Progenitor cell of endocrine pancreas (in vitro differentiated cells): ENCODE results near the gene PFDN1. TPM values are rescaled to one million over a fixed set of nuclear protein-coding genes. Genes with fewer than 3 reads are reported as not detected.

Experiments used
- DNase-seq: peaks from one replicate; pipeline ENCODE4 v3.0.0; 2021; ENCODE audit warnings: low spot score; ENCODE audit not compliant: unreplicated experiment
- H3K27ac Mint-ChIP-seq: 2 replicates; pipeline ENCODE4 v1.8.0; 2021; ENCODE audit warnings: mild to moderate bottlenecking, moderate library complexity, mixed read lengths
- H3K27me3 Mint-ChIP-seq: 2 replicates; pipeline ENCODE4 v1.8.0; 2021; ENCODE audit warnings: mixed read lengths
- H3K36me3 Mint-ChIP-seq: 2 replicates; pipeline ENCODE4 v1.8.0; 2022; ENCODE audit warnings: mixed read lengths; ENCODE audit not compliant: insufficient read depth
- H3K4me1 Mint-ChIP-seq: 2 replicates; pipeline ENCODE4 v1.8.0; 2021; ENCODE audit warnings: low read depth, mixed read lengths
- H3K4me3 Mint-ChIP-seq: 2 replicates; pipeline ENCODE4 v1.8.0; 2021; ENCODE audit warnings: low read depth, mild to moderate bottlenecking, moderate library complexity, mixed read lengths
- H3K9me3 Mint-ChIP-seq: 2 replicates; pipeline ENCODE4 v1.8.0; 2021; ENCODE audit warnings: low read depth, mixed read lengths
- total RNA-seq: library from RNA; stranded (reverse); gene quantifications from 2 replicates; pipeline ENCODE4 v1.2.1, GENCODE V29; 2021
- TF ChIP-seq, protein P1 (sequence below): fragments of 200-600 bp; sonication (generic); IDR thresholded peaks from one replicate; pipeline ENCODE4 v1.5.0; 2021; ENCODE audit warnings: antibody characterized with exemption, mild to moderate bottlenecking; ENCODE audit not compliant: unreplicated experiment

The PFDN1 gene
- total RNA-seq, 1 donor from 2014 or later = 65.1 TPM

DNA sequence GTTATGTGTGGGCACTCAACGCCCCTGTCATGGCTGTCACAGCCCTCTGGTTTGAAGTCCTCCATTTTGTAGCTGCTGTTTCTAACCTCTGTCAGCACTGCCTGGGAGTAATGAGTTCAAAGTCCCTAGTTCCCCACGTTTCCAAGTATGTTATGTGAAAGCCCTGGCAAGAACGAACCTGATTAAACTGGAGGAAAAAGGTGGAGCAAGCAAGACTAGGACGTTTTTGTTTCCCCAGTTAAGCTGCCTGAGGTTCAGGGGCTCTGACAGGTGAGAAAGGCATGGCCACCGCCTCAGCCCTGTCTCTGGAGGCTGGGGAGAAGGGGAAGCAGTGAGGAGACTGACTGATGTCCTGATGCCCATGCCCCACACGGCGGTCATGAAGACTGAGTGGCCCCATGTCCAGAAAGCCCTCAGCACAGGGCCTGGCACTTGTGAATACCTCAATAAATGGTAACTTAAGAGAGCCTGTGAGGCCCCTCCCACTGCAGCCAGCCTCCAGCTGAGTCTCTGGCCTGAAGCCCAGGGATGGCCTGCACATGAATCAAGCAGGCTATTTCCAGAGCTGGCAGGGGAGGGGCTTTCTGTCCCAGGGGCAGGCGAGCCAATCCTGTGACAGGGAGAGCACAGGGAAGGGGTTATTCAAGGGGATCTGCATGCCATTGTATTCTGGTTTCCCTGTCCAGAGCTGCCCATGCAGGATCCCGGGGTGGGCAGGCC lies 61.8 kb downstream of the PFDN1 start:
- H3K36me3 Mint-ChIP-seq = peaks cover 7% of the 10 kb centered on the region
- TF ChIP-seq, protein P1, sequence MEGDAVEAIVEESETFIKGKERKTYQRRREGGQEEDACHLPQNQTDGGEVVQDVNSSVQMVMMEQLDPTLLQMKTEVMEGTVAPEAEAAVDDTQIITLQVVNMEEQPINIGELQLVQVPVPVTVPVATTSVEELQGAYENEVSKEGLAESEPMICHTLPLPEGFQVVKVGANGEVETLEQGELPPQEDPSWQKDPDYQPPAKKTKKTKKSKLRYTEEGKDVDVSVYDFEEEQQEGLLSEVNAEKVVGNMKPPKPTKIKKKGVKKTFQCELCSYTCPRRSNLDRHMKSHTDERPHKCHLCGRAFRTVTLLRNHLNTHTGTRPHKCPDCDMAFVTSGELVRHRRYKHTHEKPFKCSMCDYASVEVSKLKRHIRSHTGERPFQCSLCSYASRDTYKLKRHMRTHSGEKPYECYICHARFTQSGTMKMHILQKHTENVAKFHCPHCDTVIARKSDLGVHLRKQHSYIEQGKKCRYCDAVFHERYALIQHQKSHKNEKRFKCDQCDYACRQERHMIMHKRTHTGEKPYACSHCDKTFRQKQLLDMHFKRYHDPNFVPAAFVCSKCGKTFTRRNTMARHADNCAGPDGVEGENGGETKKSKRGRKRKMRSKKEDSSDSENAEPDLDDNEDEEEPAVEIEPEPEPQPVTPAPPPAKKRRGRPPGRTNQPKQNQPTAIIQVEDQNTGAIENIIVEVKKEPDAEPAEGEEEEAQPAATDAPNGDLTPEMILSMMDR = no peak
- H3K27ac Mint-ChIP-seq = peak overlapping the region; percentile 83
- no peak for DNase-seq
- no peaks in the 10 kb centered on the region for H3K9me3 Mint-ChIP-seq
- no peak overlapping the region for H3K4me3 Mint-ChIP-seq
- H3K4me1 Mint-ChIP-seq = peaks cover 15% of the 10 kb centered on the region
- H3K27me3 Mint-ChIP-seq = no peaks in the 10 kb centered on the region

DNA sequence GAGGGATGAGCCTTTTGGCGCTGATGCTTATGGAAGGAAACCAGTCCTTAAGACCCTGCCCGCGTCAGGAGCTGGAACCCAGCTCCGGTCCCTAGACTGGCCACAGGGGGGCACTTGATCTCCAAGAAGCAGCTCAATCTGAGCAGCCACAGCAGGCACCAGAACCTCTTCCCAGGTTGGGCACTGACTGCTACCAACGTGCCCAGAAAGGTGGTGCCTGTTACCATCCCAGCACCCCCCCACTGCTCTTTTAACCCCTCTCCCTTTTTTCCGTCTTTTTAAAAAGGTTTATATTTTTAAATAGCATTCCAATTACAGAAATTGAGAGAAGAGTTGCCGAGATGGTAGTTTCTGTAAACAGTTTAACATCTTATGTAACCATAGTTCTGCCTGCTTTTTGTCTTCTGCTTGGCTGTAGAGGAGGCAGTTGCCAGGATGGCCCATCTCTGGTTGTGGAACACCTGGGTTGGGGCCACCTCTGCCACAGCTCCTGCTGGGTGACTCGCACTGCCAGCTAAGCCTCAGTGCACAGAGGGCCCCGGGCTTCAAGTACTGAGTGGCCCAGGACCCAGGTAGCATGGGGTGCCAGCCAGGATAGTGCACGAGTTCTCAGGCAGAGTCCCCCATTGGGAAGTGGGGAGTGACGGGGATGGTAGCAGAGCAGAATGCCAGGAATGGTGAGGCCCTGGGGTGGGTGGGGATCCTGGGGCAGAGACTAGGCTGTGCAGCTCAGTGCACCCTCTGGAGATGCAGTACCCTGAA lies 62.8 kb downstream of the PFDN1 start:
- H3K4me1 Mint-ChIP-seq = peaks cover 15% of the 10 kb centered on the region
- peaks cover 5% of the 10 kb centered on the region for H3K36me3 Mint-ChIP-seq
- DNase-seq = peak; percentile 45
- H3K4me3 Mint-ChIP-seq = no peak overlapping the region
- TF ChIP-seq, protein P1 = peak; percentile 75
- H3K27ac Mint-ChIP-seq = no peak overlapping the region
- H3K9me3 Mint-ChIP-seq = no peaks in the 10 kb centered on the region
- H3K27me3 Mint-ChIP-seq = no peaks in the 10 kb centered on the region

DNA sequence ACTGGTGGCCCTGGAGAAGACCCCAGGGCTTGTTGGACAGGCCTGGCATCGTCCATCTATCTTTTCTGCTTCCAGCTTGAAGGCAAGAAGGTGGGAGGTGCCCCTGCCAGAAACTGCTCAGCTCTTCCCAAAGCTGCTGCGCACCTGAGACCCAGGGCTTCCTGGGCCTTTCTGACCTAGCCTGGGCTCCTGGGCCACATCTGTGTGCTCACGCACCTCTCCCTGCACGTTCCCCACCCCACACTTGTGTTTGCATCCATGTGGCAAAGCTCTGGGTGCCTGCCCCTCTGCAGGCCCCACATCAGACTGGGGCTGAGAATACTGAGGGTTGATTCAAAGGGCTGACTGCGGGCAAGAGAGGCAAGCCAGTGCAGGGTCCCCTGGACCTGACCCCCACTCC lies 63.4 kb downstream of the PFDN1 start:
- Mint-ChIP-seq H3K9me3 (no peaks in the 10 kb centered on the region), H3K36me3 (peaks cover 1% of the 10 kb centered on the region), H3K27me3 (no peaks in the 10 kb centered on the region), H3K27ac (no peak overlapping the region), H3K4me1 (peaks cover 13% of the 10 kb centered on the region), H3K4me3 (no peak overlapping the region)
- DNase-seq = no peak
- TF ChIP-seq, protein P1 = no peak

DNA sequence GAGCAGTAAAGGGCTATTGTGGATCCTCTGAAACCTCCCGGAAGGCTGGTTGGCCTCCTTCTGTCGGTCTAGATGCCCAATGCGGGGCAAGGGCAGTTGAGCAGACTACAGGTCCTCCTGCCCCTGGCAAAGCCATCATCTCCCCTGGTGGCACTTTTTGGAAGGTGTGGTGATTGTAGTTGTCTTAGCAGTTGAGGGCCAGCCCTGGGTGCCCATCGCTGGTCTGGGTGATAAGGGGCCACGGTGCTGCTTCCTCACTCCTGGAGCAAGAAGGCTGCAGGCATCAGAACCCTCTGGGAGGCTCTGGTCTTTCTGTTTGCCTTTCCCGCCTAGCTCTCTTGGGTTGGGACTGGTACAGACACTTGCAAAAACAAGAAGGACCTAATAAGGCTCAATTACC lies 64.1 kb downstream of the PFDN1 start:
- Mint-ChIP-seq H3K4me3 (no peak overlapping the region), H3K4me1 (peaks cover 13% of the 10 kb centered on the region), H3K27me3 (no peaks in the 10 kb centered on the region), H3K27ac (no peak overlapping the region), H3K36me3 (no peaks in the 10 kb centered on the region), H3K9me3 (no peaks in the 10 kb centered on the region)
- no peak for DNase-seq
- TF ChIP-seq, protein P1 = no peak

DNA sequence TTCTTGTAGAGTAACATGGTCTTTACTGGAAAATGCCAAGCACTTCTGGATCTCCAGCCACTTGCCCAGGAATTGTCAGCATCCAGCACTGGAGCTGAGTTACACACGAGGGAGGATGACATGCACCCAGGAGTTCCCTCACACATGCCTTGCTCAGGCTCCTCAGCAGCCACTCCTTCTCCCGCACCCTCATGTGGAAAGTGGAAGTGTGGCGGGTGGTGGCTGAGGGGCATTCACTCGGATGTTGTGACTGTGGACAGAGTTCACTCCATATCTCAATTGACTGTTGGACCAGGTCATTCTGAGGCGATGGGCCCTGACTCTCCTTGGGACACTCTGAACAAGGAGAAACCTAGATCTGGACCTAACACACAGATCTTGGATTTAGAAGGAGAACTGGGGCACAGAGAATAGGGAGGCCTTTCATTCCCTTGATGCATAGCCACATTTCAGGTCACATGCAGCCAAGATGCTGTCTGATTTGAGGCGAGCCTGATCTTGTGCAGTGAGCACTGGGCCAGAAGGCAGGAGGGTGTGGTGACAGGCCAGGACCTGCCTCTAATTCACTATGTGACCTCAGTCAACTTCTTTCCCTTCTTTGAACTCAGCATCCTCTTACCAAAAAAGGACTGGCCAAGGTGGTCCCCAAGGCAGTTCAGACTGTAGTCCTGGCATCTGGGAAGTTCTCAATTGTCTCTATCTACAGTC lies 65.9 kb downstream of the PFDN1 start:
- H3K27ac Mint-ChIP-seq = no peak overlapping the region
- no peaks in the 10 kb centered on the region for H3K27me3 Mint-ChIP-seq

More for the DNA sequence above, 65.9 kb downstream of the PFDN1 start:
- Mint-ChIP-seq H3K9me3 (no peaks in the 10 kb centered on the region), H3K36me3 (peaks cover 1% of the 10 kb centered on the region), H3K4me1 (peaks cover 12% of the 10 kb centered on the region), H3K4me3 (no peak overlapping the region)
- DNase-seq = no peak
- TF ChIP-seq, protein P1 = no peak
